M059J (cell line): ENCODE data around the gene WDR90. TPM values are rescaled to one million over a fixed set of nuclear protein-coding genes. Genes with fewer than 3 reads are reported as not detected.

ENCODE experiments used
- DNase-seq: peaks from one replicate; pipeline ENCODE4 v3.0.0-alpha.2; 2012; ENCODE audit warnings: low read depth
- total RNA-seq: library from RNA; depleted of rRNA; stranded (reverse); fragments of >200 nt; shearing (Covaris generic); gene quantifications from 2 replicates; pipeline ENCODE4 v1.2.3, GENCODE V29; 2014; rRNA removed

WDR90 gene
- total RNA-seq, 1 experiment from 2014 or later = 16.1 TPM

- DNase-seq = no peak
Measured at GRCh38 chr16:708019-708418, 58.9 kb downstream of the WDR90 start.

- no peak for DNase-seq
Measured at GRCh38 chr16:708959-709358, 59.8 kb downstream of the WDR90 start.

- peak; percentile 89 for DNase-seq
Measured at GRCh38 chr16:709566-710499, 60.7 kb downstream of the WDR90 start.

GRCh38 chr16:710500-711075 lies 61.4 kb downstream of the WDR90 start:
- no peak for DNase-seq

GRCh38 chr16:711084-711483 lies 61.9 kb downstream of the WDR90 start:
- no peak for DNase-seq

- DNase-seq = peak; percentile 66
Measured at GRCh38 chr16:711548-712320, 62.6 kb downstream of the WDR90 start.

- peak; percentile 99 for DNase-seq
Measured at GRCh38 chr16:712740-713250, 63.6 kb downstream of the WDR90 start.

- peak; percentile 87 for DNase-seq
Measured at GRCh38 chr16:714079-714478, 64.9 kb downstream of the WDR90 start.

GRCh38 chr16:714558-715476 lies 65.7 kb downstream of the WDR90 start, which contains the start of gene METRN:
Gene METRN, plus strand, starts transcription at chr16:715118. Its CDS starts 172 bp downstream, at chr16:715290.
- DNase-seq = peak; percentile 87

- no peak for DNase-seq
Measured at GRCh38 chr16:715477-716199, 66.5 kb downstream of the WDR90 start.

GRCh38 chr16:716200-716568 lies 67.0 kb downstream of the WDR90 start:
- DNase-seq = peak; percentile 87

- no peak for DNase-seq
Measured at GRCh38 chr16:716768-717325, 67.7 kb downstream of the WDR90 start.

Other genes with a start within 250 kb of the WDR90 start
- 2.2 and 6.6 TPM in 2 replicates for gene DECR2, start 247.5 kb upstream of the WDR90 start, total RNA-seq
- 14.0 and 21.1 TPM in 2 replicates for gene RAB11FIP3, start 223.7 kb upstream of the WDR90 start, total RNA-seq
- gene CAPN15, start 121.7 kb upstream of the WDR90 start, total RNA-seq = 23.2 and 36.7 TPM in 2 replicates
- not detected in 2 replicates for gene PRR35, start 89.0 kb upstream of the WDR90 start, total RNA-seq
- gene NHLRC4, start 82.4 kb upstream of the WDR90 start, total RNA-seq = 0.12 TPM in 1 of 2 replicates, not detected in the other
- 35.9 and 43.8 TPM in 2 replicates for gene PIGQ, start 79.4 kb upstream of the WDR90 start, total RNA-seq
- 15.2 and 16.8 TPM in 2 replicates for gene RAB40C, start 59.3 kb upstream of the WDR90 start, total RNA-seq
- 0.62 and 2.9 TPM in 2 replicates for gene WFIKKN1, start 18.4 kb upstream of the WDR90 start, total RNA-seq
- 150 and 177 TPM in 2 replicates for gene METTL26, start 13.1 kb upstream of the WDR90 start, total RNA-seq
- gene MCRIP2, start 7.5 kb upstream of the WDR90 start, total RNA-seq = 8.5 and 20.9 TPM in 2 replicates
- 25.7 and 38.5 TPM in 2 replicates for gene RHOT2, start 18.8 kb downstream of the WDR90 start, total RNA-seq
- 0.15 TPM in 1 of 2 replicates, not detected in the other for gene RHBDL1, start 26.3 kb downstream of the WDR90 start, total RNA-seq
- 133 and 153 TPM in 2 replicates for gene STUB1, start 31.0 kb downstream of the WDR90 start, total RNA-seq
- gene JMJD8, start 35.0 kb downstream of the WDR90 start, total RNA-seq = 57.8 and 68.5 TPM in 2 replicates
- 3.4 and 9.0 TPM in 2 replicates for gene WDR24, start 41.0 kb downstream of the WDR90 start, total RNA-seq
- gene FBXL16, start 56.4 kb downstream of the WDR90 start, total RNA-seq = 8.1 and 12.0 TPM in 2 replicates
- gene METRN, start 65.8 kb downstream of the WDR90 start, total RNA-seq = 96.4 and 142 TPM in 2 replicates
- gene ANTKMT, start 71.8 kb downstream of the WDR90 start, total RNA-seq = 11.0 and 30.4 TPM in 2 replicates
- 0.25 TPM in 1 of 2 replicates, not detected in the other for gene CCDC78, start 77.1 kb downstream of the WDR90 start, total RNA-seq
- gene HAGHL, start 77.7 kb downstream of the WDR90 start, total RNA-seq = 3.6 and 4.9 TPM in 2 replicates
- gene CIAO3, start 91.6 kb downstream of the WDR90 start, total RNA-seq = 24.0 and 27.1 TPM in 2 replicates
- gene MSLN, start 111.4 kb downstream of the WDR90 start, total RNA-seq = 1.7 and 2.1 TPM in 2 replicates
- gene RPUSD1, start 139.0 kb downstream of the WDR90 start, total RNA-seq = 19.5 and 47.7 TPM in 2 replicates
- 10.2 and 20.7 TPM in 2 replicates for gene CHTF18, start 139.3 kb downstream of the WDR90 start, total RNA-seq
- gene GNG13, start 151.4 kb downstream of the WDR90 start, total RNA-seq = not detected in 2 replicates